Stimulated activated CD8-positive, alpha-beta memory T cell treated with anti-CD3 and anti-CD28 coated beads, Interleukin-4, amount 100 ng/mL, for 24 hours (primary cell): ENCODE results near the gene DRAXIN.

Source experiments
- DNase-seq: peaks from one replicate; pipeline ENCODE4 v3.0.0-alpha.2; 2020; ENCODE audit warnings: low read depth

DRAXIN gene

GRCh38 chr1:11691302-11691914, at the start of gene DRAXIN:
Gene DRAXIN, plus strand, starts transcription at chr1:11691710. Its CDS starts 14,549 bp downstream, at chr1:11706259.
- no peak for DNase-seq

- no peak for DNase-seq
Measured at GRCh38 chr1:11641776-11642305, 49.7 kb upstream of the DRAXIN start.

- DNase-seq, result peak; percentile 53
Measured at GRCh38 chr1:11642418-11643017, 49.0 kb upstream of the DRAXIN start.

- DNase-seq, result no peak
Measured at GRCh38 chr1:11643782-11644181, 47.7 kb upstream of the DRAXIN start.

- DNase-seq, result no peak
Measured at GRCh38 chr1:11645270-11645669, 46.2 kb upstream of the DRAXIN start.

GRCh38 chr1:11645670-11646265, 45.7 kb upstream of the DRAXIN start:
- DNase-seq, result peak; percentile 76

- no peak for DNase-seq
Measured at GRCh38 chr1:11646317-11646716, 45.2 kb upstream of the DRAXIN start.

GRCh38 chr1:11647333-11647732, 44.2 kb upstream of the DRAXIN start:
- DNase-seq, result no peak

GRCh38 chr1:11648039-11648438, 43.5 kb upstream of the DRAXIN start:
- DNase-seq, result no peak

- no peak for DNase-seq
Measured at GRCh38 chr1:11648732-11649158, 42.8 kb upstream of the DRAXIN start.

GRCh38 chr1:11649237-11649623, 42.3 kb upstream of the DRAXIN start:
- no peak for DNase-seq

- no peak for DNase-seq
Measured at GRCh38 chr1:11649624-11650330, 41.7 kb upstream of the DRAXIN start.

- peak; percentile 78 for DNase-seq
Measured at GRCh38 chr1:11650331-11650991, 41.0 kb upstream of the DRAXIN start.

- DNase-seq, result no peak
Measured at GRCh38 chr1:11651017-11651416, 40.5 kb upstream of the DRAXIN start.

GRCh38 chr1:11652203-11652780, 39.2 kb upstream of the DRAXIN start:
- no peak for DNase-seq

- no peak for DNase-seq
Measured at GRCh38 chr1:11653101-11653860, 38.2 kb upstream of the DRAXIN start.

- no peak for DNase-seq
Measured at GRCh38 chr1:11653861-11654136, 37.7 kb upstream of the DRAXIN start.

- peak; percentile 41 for DNase-seq
Measured at GRCh38 chr1:11654137-11654938, 37.2 kb upstream of the DRAXIN start, which contains the start of the genes FBXO2 and FBXO44. Gene FBXO2, minus strand, starts transcription at chr1:11654429. Its CDS starts 89 bp downstream, at chr1:11654340. Gene FBXO44, plus strand, starts transcription at chr1:11654877. Its CDS starts 959 bp downstream, at chr1:11655836.

- no peak for DNase-seq
Measured at GRCh38 chr1:11654939-11655808, 36.3 kb upstream of the DRAXIN start.
